Upper lobe of left lung (tissue), 6 donors: ENCODE measurements around the gene IGFBP5. TPM values are rescaled to one million over a fixed set of nuclear protein-coding genes. Genes with fewer than 3 reads are reported as not detected.

ENCODE experiments used
- ATAC-seq, 2 donors: fragments of 200-7000 bp; cut with Tn5 transposase; one replicate each; pipeline ENCODE4 v1.9.1; 2022; ENCODE audit warnings: mild to moderate bottlenecking in 2 of 2, moderate library complexity in 2 of 2; ENCODE audit not compliant: low FRiP score in 2 of 2
- DNase-seq, 2 donors: peaks; one replicate each; pipeline ENCODE4 v3.0.0-alpha.2; 2019 to 2020
- H3K27ac ChIP-seq, 4 donors: fragments of 200-600 bp; sonication (generic); one replicate each; pipeline ENCODE4 v1.5.1; 2016 to 2019
- H3K27me3 ChIP-seq, 4 donors: fragments of 200-600 bp; sonication (generic); one replicate each; pipeline ENCODE4 v1.5.1; 2017 to 2019
- H3K36me3 ChIP-seq, 4 donors: fragments of 200-600 bp; sonication (generic); one replicate each; pipeline ENCODE4 v1.5.1; 2016 to 2019
- H3K4me1 ChIP-seq, 4 donors: fragments of 200-600 bp; sonication (generic); one replicate each; pipeline ENCODE4 v1.5.1; 2018 to 2019
- H3K4me3 ChIP-seq, 4 donors: fragments of 200-600 bp; sonication (generic); one replicate each; pipeline ENCODE4 v1.5.1; 2017 to 2019; ENCODE audit warnings: mild to moderate bottlenecking in 2 of 4, moderate library complexity in 1 of 4
- H3K9me3 ChIP-seq, 4 donors: fragments of 200-600 bp; sonication (generic); one replicate each; pipeline ENCODE4 v1.5.1; 2018 to 2019
- CTCF ChIP-seq, 6 experiments: fragments of 450-650 bp in 4 of 6; fragments of 200-600 bp in 2 of 6; sonication (generic) in 2 of 6; IDR thresholded peaks; one replicate each; pipeline ENCODE4 v1.5.1; 2016 to 2019; ENCODE audit warnings: antibody characterized with exemption in 6 of 6
- EP300 ChIP-seq, 4 donors: sonication (generic); formaldehyde crosslinking; IDR thresholded peaks; one replicate each; pipeline ENCODE4 v1.5.1; 2017; ENCODE audit warnings: antibody characterized with exemption in 4 of 4, control low read depth in 2 of 4
- POLR2A ChIP-seq, 4 donors: fragments of 450-650 bp; IDR thresholded peaks; one replicate each; pipeline ENCODE4 v1.5.1; 2016 to 2017; ENCODE audit warnings: antibody characterized with exemption in 4 of 4, mild to moderate bottlenecking in 2 of 4
- POLR2AphosphoS5 ChIP-seq, 2 donors: sonication (generic); formaldehyde crosslinking; IDR thresholded peaks; one replicate each; pipeline ENCODE4 v1.5.1; 2017; ENCODE audit warnings: antibody characterized with exemption in 2 of 2
- WGBS, 2 donors: methylation state at CpG; one replicate each; pipeline ENCODE4 v1.1.5; 2017 to 2018; 5-methylcytosine and 5-hydroxymethylcytosine counted together
- total RNA-seq, 6 donors: library from RNA; depleted of rRNA in 4 of 6; stranded (reverse); fragments of >200 nt in 4 of 6; gene quantifications; one replicate each; pipeline versions ENCODE4 v1.1.0 to v1.2.1, GENCODE V29; 2016 to 2021
- donor health status: DM: no; HTN: no; CAD: no; lungs with moderate emphysema.
- donor health status: DM: no; HTN: yes; CAD: no; lungs with severe emphysema.

Gene IGFBP5
- total RNA-seq, 6 donors from 2014 or later = 41.9 to 304 (median 95.5) TPM

- Histone ChIP-seq H3K9me3 (no peaks in the 10 kb centered on the region), H3K27ac (no peak overlapping the region), H3K36me3 (no peaks in the 10 kb centered on the region), H3K4me1 (peaks cover 37 to 45% (median 40%) of the 10 kb centered on the region in 4 donors), H3K4me3 (no peak overlapping the region), H3K27me3 (peaks cover 0 to 18% (median 6%) of the 10 kb centered on the region in 4 donors)
- TF ChIP-seq POLR2AphosphoS5 (IDR thresholded peaks at IDR 0.05) (no peak), POLR2A (IDR thresholded peaks at IDR 0.05) (no peak), EP300 (IDR thresholded peaks at IDR 0.05) (no peak), CTCF (IDR thresholded peaks at IDR 0.05) (no peak)
- ATAC-seq (no peak), DNase-seq (no peak)
- WGBS, 2 donors = 69% methylated on average over 1 of the region's 1 CpG
Observed at GRCh38 chr2:216696321-216696720, 972 bp upstream of the IGFBP5 start.

GRCh38 chr2:216694826-216695217 is 527 bp downstream of the IGFBP5 start:
- H3K27me3 ChIP-seq = peaks cover 0 to 18% (median 6%) of the 10 kb centered on the region in 4 donors
- ATAC-seq = no peak
- H3K4me1 ChIP-seq = peaks cover 41 to 52% (median 46%) of the 10 kb centered on the region in 4 donors
- TF ChIP-seq CTCF (IDR thresholded peaks at IDR 0.05) (no peak), EP300 (IDR thresholded peaks at IDR 0.05) (no peak), POLR2AphosphoS5 (IDR thresholded peaks at IDR 0.05) (no peak), POLR2A (IDR thresholded peaks at IDR 0.05) (no peak)
- 8 to 9% methylated on average over 10 of the region's 10 CpGs for WGBS, 2 donors
- no peak for DNase-seq
- peak overlapping the region; percentile 27 to 58 (median 40) for H3K27ac ChIP-seq
- H3K36me3 ChIP-seq = no peaks in the 10 kb centered on the region
- H3K9me3 ChIP-seq = no peaks in the 10 kb centered on the region
- H3K4me3 ChIP-seq = peak overlapping the region; percentile 24 to 46 (median 44)

GRCh38 chr2:216694082-216694825 is 1.1 kb downstream of the IGFBP5 start:
- Histone ChIP-seq H3K4me3 (peak overlapping the region; percentile 24 to 46 (median 44)), H3K27ac (peak overlapping the region; percentile 27 to 58 (median 40)), H3K27me3 (peaks cover 0 to 18% (median 6%) of the 10 kb centered on the region in 4 donors), H3K36me3 (no peaks in the 10 kb centered on the region), H3K9me3 (no peaks in the 10 kb centered on the region), H3K4me1 (peaks cover 41 to 52% (median 46%) of the 10 kb centered on the region in 4 donors)
- DNase-seq (peak; percentile 35 to 89), ATAC-seq (peak in 1 of 2 donors; percentile 28)
- 2% methylated on average over 29 of the region's 59 CpGs for WGBS, 2 donors
- TF ChIP-seq CTCF (IDR thresholded peaks at IDR 0.05) (no peak), POLR2A (IDR thresholded peaks at IDR 0.05) (no peak), EP300 (IDR thresholded peaks at IDR 0.05) (no peak), POLR2AphosphoS5 (IDR thresholded peaks at IDR 0.05) (no peak)

- ATAC-seq (no peak), DNase-seq (no peak)
- H3K9me3 ChIP-seq = no peaks in the 10 kb centered on the region
- 3 to 4% methylated on average over 15 of the region's 15 CpGs for WGBS, 2 donors
- H3K36me3 ChIP-seq = no peaks in the 10 kb centered on the region
- peak overlapping the region in 3 of 4 donors; percentile 44 to 46 (median 44) for H3K4me3 ChIP-seq
- H3K27ac ChIP-seq = peak overlapping the region in 3 of 4 donors; percentile 30 to 58 (median 50)
- H3K27me3 ChIP-seq = peaks cover 0 to 18% (median 6%) of the 10 kb centered on the region in 4 donors
- no peak for TF ChIP-seq EP300 (IDR thresholded peaks at IDR 0.05)
- no peak for TF ChIP-seq POLR2A (IDR thresholded peaks at IDR 0.05)
- TF ChIP-seq CTCF (IDR thresholded peaks at IDR 0.05) = no peak
- no peak for TF ChIP-seq POLR2AphosphoS5 (IDR thresholded peaks at IDR 0.05)
- H3K4me1 ChIP-seq = peaks cover 41 to 51% (median 45%) of the 10 kb centered on the region in 4 donors
Observed at GRCh38 chr2:216693414-216694080, 1.8 kb downstream of the IGFBP5 start.
